SU-DHL-6 (cell line): Measurements from ENCODE around the gene DCLK1.

Experiments used
- H2AFZ ChIP-seq: fragments of 200-600 bp; sonication (generic); 2 replicates; pipeline ENCODE4 v1.6.1; 2014; ENCODE audit warnings: low read depth, mild to moderate bottlenecking, moderate library complexity, mixed read lengths, antibody characterized with exemption, low read length; ENCODE audit not compliant: severe bottlenecking
- H3F3A ChIP-seq: fragments of 200-600 bp; shearing (Covaris generic); 2 replicates; pipeline ENCODE4 v1.6.0; 2016; ENCODE audit warnings: antibody characterized with exemption, mild to moderate bottlenecking; ENCODE audit not compliant: insufficient read depth
- H3K27ac ChIP-seq: fragments of 200-600 bp; sonication (generic); 2 replicates; pipeline ENCODE4 v1.5.1; 2016; ENCODE audit warnings: low read depth, mild to moderate bottlenecking, low read length, moderate library complexity, mixed read lengths
- H3K27me3 ChIP-seq: fragments of 200-600 bp; sonication (generic), shearing (Covaris generic); 2 replicates; pipeline ENCODE4 v1.6.0; 2014; ENCODE audit warnings: mild to moderate bottlenecking, low read length
- H3K36me3 ChIP-seq: fragments of 200-600 bp; sonication (generic); 2 replicates; pipeline ENCODE4 v1.6.1; 2014; ENCODE audit warnings: mild to moderate bottlenecking, low read length, mixed read lengths
- H3K4me2 ChIP-seq: fragments of 300-600, 200-600 bp; shearing (Covaris generic), sonication (generic); 2 replicates; pipeline ENCODE4 v1.6.0; 2014; ENCODE audit warnings: low read length, low read depth, mild to moderate bottlenecking; ENCODE audit not compliant: poor library complexity, severe bottlenecking
- H3K4me3 ChIP-seq: fragments of 200-600 bp; sonication (generic); 2 replicates; pipeline ENCODE4 v1.5.1; 2014; ENCODE audit warnings: antibody characterized with exemption, low read length, mild to moderate bottlenecking, mixed read lengths; ENCODE audit not compliant: insufficient read depth, poor library complexity, severe bottlenecking
- H3K79me2 ChIP-seq: fragments of 200-600 bp; sonication (generic); 2 replicates; pipeline ENCODE4 v1.6.1; 2014; ENCODE audit warnings: mild to moderate bottlenecking, low read length, moderate library complexity; ENCODE audit not compliant: insufficient read depth
- H3K9ac ChIP-seq: fragments of 200-600 bp; sonication (generic); 2 replicates; pipeline ENCODE4 v1.7.0; 2014; ENCODE audit warnings: mild to moderate bottlenecking, low read length
- H3K9me2 ChIP-seq: fragments of 200-600 bp; sonication (generic); replicated peaks from 2 replicates; pipeline ENCODE4 v1.6.1; 2014; ENCODE audit warnings: low read length; ENCODE audit not compliant: insufficient read depth
- H3K9me3 ChIP-seq: fragments of 200-600 bp; sonication (generic); 2 replicates; pipeline ENCODE4 v1.6.1; 2014; ENCODE audit warnings: low read length, mixed read lengths; ENCODE audit not compliant: insufficient read depth
- H4K20me1 ChIP-seq: fragments of 200-600 bp; sonication (generic); 2 replicates; pipeline ENCODE4 v1.6.1; 2014; ENCODE audit warnings: low read depth, mild to moderate bottlenecking, antibody characterized with exemption, low read length, moderate library complexity, mixed read lengths
- CTCF ChIP-seq: fragments of 200-600 bp; sonication (generic); IDR thresholded peaks from one replicate; pipeline ENCODE4 v1.5.1; 2017; ENCODE audit warnings: antibody characterized with exemption, mild to moderate bottlenecking, low read length, moderate library complexity; ENCODE audit not compliant: insufficient read depth, poor library complexity, severe bottlenecking
- EZH2phosphoT487 ChIP-seq: fragments of 200-600 bp; sonication (generic), shearing (Covaris generic); conservative IDR thresholded peaks from 2 replicates; pipeline ENCODE4 v1.6.1; 2018; ENCODE audit warnings: mild to moderate bottlenecking, antibody characterized with exemption, low read length, moderate library complexity, mixed read lengths

Gene DCLK1

GRCh38 chr13:35747594-35747993, 383.6 kb downstream of the DCLK1 start:
- no peaks in the 10 kb centered on the region for H3K9me3 ChIP-seq
- no peak overlapping the region for H3K27ac ChIP-seq
- no peak overlapping the region for H2AFZ ChIP-seq
- H3K4me2 ChIP-seq: no peak overlapping the region
- H3K9ac ChIP-seq: no peak overlapping the region
- H3K79me2 ChIP-seq: no peaks in the 10 kb centered on the region
- no peaks in the 10 kb centered on the region for H3F3A ChIP-seq
- H3K9me2 ChIP-seq: no peaks in the 10 kb centered on the region
- no peaks in the 10 kb centered on the region; the same call in 1 of the 2 replicates for H3K27me3 ChIP-seq
- no peaks in the 10 kb centered on the region for H3K36me3 ChIP-seq
- TF ChIP-seq EZH2phosphoT487 (no peak), CTCF (no peak)
- H3K4me3 ChIP-seq: no peak overlapping the region
- H4K20me1 ChIP-seq: no peaks in the 10 kb centered on the region

- no peak overlapping the region for H2AFZ ChIP-seq
- H3K79me2 ChIP-seq: no peaks in the 10 kb centered on the region
- H3K9ac ChIP-seq: no peak overlapping the region
- no peak overlapping the region for H3K4me3 ChIP-seq
- no peak for TF ChIP-seq CTCF
- no peak for TF ChIP-seq EZH2phosphoT487
- H3K9me3 ChIP-seq: no peaks in the 10 kb centered on the region
- H3K27ac ChIP-seq: no peak overlapping the region
- no peaks in the 10 kb centered on the region for H4K20me1 ChIP-seq
- no peaks in the 10 kb centered on the region for H3K36me3 ChIP-seq
- H3F3A ChIP-seq: no peaks in the 10 kb centered on the region
- no peaks in the 10 kb centered on the region for H3K9me2 ChIP-seq
- H3K27me3 ChIP-seq: no peaks in the 10 kb centered on the region
- H3K4me2 ChIP-seq: no peak overlapping the region
These were observed 386.5 kb downstream of the DCLK1 start for GRCh38 chr13:35744566-35745178.

DNA sequence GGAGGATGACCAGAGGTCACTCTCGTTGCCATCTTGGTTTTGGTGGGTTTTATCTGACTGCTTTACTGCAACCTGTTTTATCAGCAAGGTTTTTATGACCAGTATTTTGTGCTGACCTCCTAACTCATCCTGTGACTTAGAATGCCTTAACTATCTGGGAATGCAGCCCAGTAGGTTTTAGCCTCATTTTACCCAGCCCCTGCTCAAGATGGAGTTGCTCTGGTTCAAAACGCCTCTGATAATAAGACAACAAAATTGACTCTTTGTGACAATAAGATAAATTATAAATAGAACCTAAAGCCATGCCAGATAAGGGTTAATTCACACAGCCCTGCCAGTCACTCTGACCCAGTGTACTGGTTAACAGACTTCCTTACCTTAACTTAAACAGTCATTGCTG, 387.0 kb downstream of the DCLK1 start:
- Histone ChIP-seq H3K9me2 (no peaks in the 10 kb centered on the region), H3K4me2 (no peak overlapping the region), H2AFZ (no peak overlapping the region), H3K79me2 (no peaks in the 10 kb centered on the region), H3K9ac (no peak overlapping the region), H3F3A (no peaks in the 10 kb centered on the region), H3K36me3 (no peaks in the 10 kb centered on the region), H4K20me1 (no peaks in the 10 kb centered on the region), H3K9me3 (no peaks in the 10 kb centered on the region), H3K27ac (no peak overlapping the region), H3K27me3 (no peaks in the 10 kb centered on the region), H3K4me3 (no peak overlapping the region)
- TF ChIP-seq CTCF (no peak), EZH2phosphoT487 (no peak)
